Measurements from ENCODE around the gene IPO13.

GRCh38 chr1:44015206-44015605 lies 68.5 kb downstream of the IPO13 start:
- no peak for TF ChIP-seq CTCF (conservative IDR thresholded peaks at IDR 0.05 in 1 of 2, IDR thresholded peaks at IDR 0.05 in 1 of 2; ENCODE audit: low read depth in 1 of 2, low read length in 2 of 2)
- TF ChIP-seq EZH2 (IDR thresholded peaks at IDR 0.05; ENCODE audit: low read length, missing control alignments), result no peak
